ENCODE results near the gene CTDSPL. TPM values are rescaled to one million over a fixed set of nuclear protein-coding genes. Genes with fewer than 3 reads are reported as not detected.

CTDSPL gene
- total RNA-seq, 1 experiment from 2014 or later: 14.0 TPM

DNA sequence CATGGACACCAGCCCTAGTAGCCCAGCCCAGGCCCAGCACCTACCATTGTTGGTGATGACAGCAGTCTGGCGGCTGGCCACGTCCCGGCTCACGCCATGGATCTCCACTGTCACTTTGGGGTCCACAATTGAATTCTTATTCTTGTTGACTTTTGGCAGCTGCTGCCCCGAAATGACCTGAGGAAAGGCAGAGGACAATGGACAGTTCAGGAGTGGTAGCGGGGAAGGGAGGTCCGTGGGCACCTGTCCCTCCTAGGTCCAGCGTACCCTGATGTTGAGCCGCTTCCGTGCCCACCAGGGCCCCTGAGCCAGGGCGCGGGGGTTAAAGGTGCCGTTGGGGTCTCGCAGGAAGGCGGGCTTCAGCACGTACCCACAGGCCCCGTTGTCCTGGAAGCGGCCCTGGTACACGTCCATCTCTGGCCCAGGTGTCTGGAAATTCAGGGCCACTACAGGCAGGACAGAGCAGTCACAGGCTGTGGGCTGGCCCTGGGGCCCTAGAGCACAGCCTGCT, 146.6 kb downstream of the CTDSPL start:
- intact Hi-C loops (cut with micrococcal nuclease; ENCODE audit: unreplicated experiment): no loop called here
- H3K4me3 ChIP-seq (ENCODE audit: low read depth, low read length, poor library complexity, severe bottlenecking): no peak overlapping the region

DNA sequence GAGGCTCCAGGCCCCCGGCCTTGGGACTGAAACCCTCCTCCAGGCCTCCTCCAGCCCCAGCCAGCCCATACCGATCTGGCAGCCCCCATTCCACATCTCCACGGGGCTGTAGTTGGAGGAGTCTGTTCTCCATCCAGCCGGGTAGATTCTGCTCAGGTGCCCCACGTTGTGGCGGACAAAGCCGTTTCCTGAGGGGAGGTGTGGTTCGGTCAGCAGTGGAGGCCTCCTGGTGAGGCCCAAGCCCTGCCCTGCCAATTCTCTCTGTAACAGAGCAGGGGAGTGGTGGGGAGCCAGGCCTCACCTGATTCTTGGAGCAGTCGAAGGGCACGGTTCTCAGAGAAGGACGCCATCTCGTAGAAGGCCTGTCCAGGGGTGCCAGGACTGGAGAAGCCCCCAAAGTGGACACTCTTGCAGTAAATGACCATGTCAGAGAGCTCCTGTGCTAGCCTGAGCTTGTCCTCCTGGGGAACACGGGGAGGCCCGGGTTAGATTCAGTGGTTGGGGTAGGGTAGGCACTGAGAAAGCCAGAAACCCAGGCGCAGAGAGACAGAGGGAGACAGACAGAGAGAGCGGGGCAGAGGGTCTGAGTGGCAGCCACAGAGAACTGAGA, 147.4 kb downstream of the CTDSPL start:
- CTCF ChIA-PET: no interaction called here
- Histone ChIP-seq H3K27me3 (replicated peaks; ENCODE audit: insufficient read depth, low read depth, low read length, poor library complexity) (no peaks in the 10 kb centered on the region), H3K4me3 (ENCODE audit: low read depth, low read length, poor library complexity, severe bottlenecking) (no peak overlapping the region), H3K36me3 (ENCODE audit: insufficient read depth, low read length, poor library complexity, severe bottlenecking) (no peaks in the 10 kb centered on the region), H3K4me1 (ENCODE audit: insufficient read depth, low read length, poor library complexity, severe bottlenecking) (no peaks in the 10 kb centered on the region), H3K9me3 (ENCODE audit: low read depth, low read length, poor library complexity, severe bottlenecking) (no peaks in the 10 kb centered on the region), H3K27ac (ENCODE audit: low read depth, low read length, poor library complexity, severe bottlenecking) (no peak overlapping the region)
- TF ChIP-seq, protein P1, sequence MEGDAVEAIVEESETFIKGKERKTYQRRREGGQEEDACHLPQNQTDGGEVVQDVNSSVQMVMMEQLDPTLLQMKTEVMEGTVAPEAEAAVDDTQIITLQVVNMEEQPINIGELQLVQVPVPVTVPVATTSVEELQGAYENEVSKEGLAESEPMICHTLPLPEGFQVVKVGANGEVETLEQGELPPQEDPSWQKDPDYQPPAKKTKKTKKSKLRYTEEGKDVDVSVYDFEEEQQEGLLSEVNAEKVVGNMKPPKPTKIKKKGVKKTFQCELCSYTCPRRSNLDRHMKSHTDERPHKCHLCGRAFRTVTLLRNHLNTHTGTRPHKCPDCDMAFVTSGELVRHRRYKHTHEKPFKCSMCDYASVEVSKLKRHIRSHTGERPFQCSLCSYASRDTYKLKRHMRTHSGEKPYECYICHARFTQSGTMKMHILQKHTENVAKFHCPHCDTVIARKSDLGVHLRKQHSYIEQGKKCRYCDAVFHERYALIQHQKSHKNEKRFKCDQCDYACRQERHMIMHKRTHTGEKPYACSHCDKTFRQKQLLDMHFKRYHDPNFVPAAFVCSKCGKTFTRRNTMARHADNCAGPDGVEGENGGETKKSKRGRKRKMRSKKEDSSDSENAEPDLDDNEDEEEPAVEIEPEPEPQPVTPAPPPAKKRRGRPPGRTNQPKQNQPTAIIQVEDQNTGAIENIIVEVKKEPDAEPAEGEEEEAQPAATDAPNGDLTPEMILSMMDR (conservative IDR thresholded peaks at IDR 0.05; ENCODE audit: low read depth, low read length): no peak
- no peak for TF ChIP-seq EZH2 (IDR thresholded peaks at IDR 0.05; ENCODE audit: borderline replicate concordance, low read depth, low read length, poor library complexity, severe bottlenecking)
- no TSS peak for BruUV-seq (replicated peaks)
- intact Hi-C loops (cut with micrococcal nuclease; ENCODE audit: unreplicated experiment): no loop called here
- POLR2A ChIA-PET (ENCODE audit: low non-redundant PET): no interaction called here
- DNase-seq (ENCODE audit: low spot score): no peak

More for the DNA sequence above, 146.6 kb downstream of the CTDSPL start:
- Histone ChIP-seq H3K27me3 (replicated peaks; ENCODE audit: insufficient read depth, low read depth, low read length, poor library complexity) (no peaks in the 10 kb centered on the region), H3K4me1 (ENCODE audit: insufficient read depth, low read length, poor library complexity, severe bottlenecking) (no peaks in the 10 kb centered on the region), H3K27ac (ENCODE audit: low read depth, low read length, poor library complexity, severe bottlenecking) (no peak overlapping the region), H3K36me3 (ENCODE audit: insufficient read depth, low read length, poor library complexity, severe bottlenecking) (no peaks in the 10 kb centered on the region), H3K9me3 (ENCODE audit: low read depth, low read length, poor library complexity, severe bottlenecking) (no peaks in the 10 kb centered on the region)
- CTCF ChIA-PET: no interaction called here
- TF ChIP-seq, protein P1 (conservative IDR thresholded peaks at IDR 0.05; ENCODE audit: low read depth, low read length): no peak
- TF ChIP-seq EZH2 (IDR thresholded peaks at IDR 0.05; ENCODE audit: borderline replicate concordance, low read depth, low read length, poor library complexity, severe bottlenecking): no peak
- DNase-seq (ENCODE audit: low spot score): no peak
- POLR2A ChIA-PET (ENCODE audit: low non-redundant PET): no interaction called here
- no TSS peak for BruUV-seq (replicated peaks)

DNA sequence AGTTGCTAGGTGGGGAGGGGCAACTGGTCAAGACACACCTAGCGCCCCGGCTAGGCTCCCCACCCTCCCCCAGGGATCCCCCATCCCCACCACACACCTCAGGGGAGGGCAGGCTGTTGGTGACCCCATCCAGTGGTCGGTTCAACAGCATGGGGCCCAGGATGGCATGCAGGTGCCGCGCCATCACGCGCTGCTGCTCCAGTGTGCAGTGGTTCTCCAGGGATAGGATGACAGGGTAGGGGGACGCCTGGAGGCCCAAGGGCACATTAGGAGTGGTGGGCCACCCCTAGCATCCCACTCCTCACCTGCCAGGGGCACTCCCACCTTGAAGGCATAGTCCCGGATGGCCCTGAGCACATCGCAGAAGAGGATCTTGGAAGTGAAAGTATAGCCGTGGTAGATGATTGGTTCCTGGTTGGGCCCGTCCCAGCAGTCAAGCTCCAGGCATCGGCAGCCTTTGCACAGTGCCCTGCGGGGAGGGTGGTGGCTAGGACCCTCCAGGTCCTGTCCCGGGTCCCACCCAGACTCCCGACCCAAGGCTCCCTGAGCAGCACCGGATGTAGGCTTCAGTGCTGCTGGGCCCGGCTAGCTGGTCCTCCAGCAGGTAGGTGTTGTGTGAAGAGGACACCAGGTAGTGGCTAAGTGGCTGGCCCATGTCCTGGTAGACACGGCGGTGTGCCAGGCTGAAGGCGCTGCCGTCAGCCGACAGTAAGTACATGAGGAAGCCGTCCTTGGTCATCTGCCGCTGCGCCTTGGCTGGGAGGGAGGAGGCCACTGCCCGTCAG, 148.3 kb downstream of the CTDSPL start:
- TF ChIP-seq EZH2 (IDR thresholded peaks at IDR 0.05; ENCODE audit: borderline replicate concordance, low read depth, low read length, poor library complexity, severe bottlenecking): no peak
- no peaks in the 10 kb centered on the region for H3K27me3 ChIP-seq (replicated peaks; ENCODE audit: insufficient read depth, low read depth, low read length, poor library complexity)
- no peaks in the 10 kb centered on the region for H3K4me1 ChIP-seq (ENCODE audit: insufficient read depth, low read length, poor library complexity, severe bottlenecking)
- no peak overlapping the region for H3K27ac ChIP-seq (ENCODE audit: low read depth, low read length, poor library complexity, severe bottlenecking)
- ChIA-PET CTCF (no interaction called here), POLR2A (ENCODE audit: low non-redundant PET) (no interaction called here)
- no peaks in the 10 kb centered on the region for H3K9me3 ChIP-seq (ENCODE audit: low read depth, low read length, poor library complexity, severe bottlenecking)
- no peak for DNase-seq (ENCODE audit: low spot score)
- BruUV-seq (replicated peaks): no TSS peak
- no peak overlapping the region for H3K4me3 ChIP-seq (ENCODE audit: low read depth, low read length, poor library complexity, severe bottlenecking)
- no peaks in the 10 kb centered on the region for H3K36me3 ChIP-seq (ENCODE audit: insufficient read depth, low read length, poor library complexity, severe bottlenecking)
- intact Hi-C loops (cut with micrococcal nuclease; ENCODE audit: unreplicated experiment): no loop called here

Measured in A673 (cell line).